HFFc6 (cell line): ENCODE data around the gene SLC12A9. TPM values are rescaled to one million over a fixed set of nuclear protein-coding genes. Genes with fewer than 3 reads are reported as not detected.

ENCODE experiments used
- DNase-seq: peaks from one replicate; pipeline ENCODE4 v3.0.0-alpha.2; 2018
- H3K27ac Mint-ChIP-seq: 2 replicates; pipeline ENCODE4 v1.8.0; 2020; ENCODE audit warnings: mild to moderate bottlenecking, mixed read lengths
- H3K27me3 Mint-ChIP-seq: 2 replicates; pipeline ENCODE4 v1.8.0; 2021; ENCODE audit warnings: mild to moderate bottlenecking, moderate library complexity, mixed read lengths; ENCODE audit not compliant: insufficient read depth
- H3K36me3 Mint-ChIP-seq: 2 replicates; pipeline ENCODE4 v1.8.0; 2021; ENCODE audit warnings: low read depth, mixed read lengths
- H3K4me1 Mint-ChIP-seq: 2 replicates; pipeline ENCODE4 v1.8.0; 2020; ENCODE audit warnings: low read depth, mixed read lengths
- H3K4me3 Mint-ChIP-seq: 2 replicates; pipeline ENCODE4 v1.8.0; 2020; ENCODE audit warnings: mild to moderate bottlenecking, moderate library complexity, mixed read lengths
- H3K9me3 Mint-ChIP-seq: 2 replicates; pipeline ENCODE4 v1.8.0; 2020; ENCODE audit warnings: mild to moderate bottlenecking, mixed read lengths
- total RNA-seq, 6 experiments: library from RNA; stranded (reverse); fragmentation: NEBNext Ultra II Directional; extraction: Animal tissue kit (Norgen Biotek cat#: 25700); gene quantifications; 2 replicates in 1 of 6; 3 replicates in 5 of 6; pipeline ENCODE4 v1.2.3, GENCODE V29; 2021
- TF ChIP-seq, protein P1 (sequence below): fragments of 200-600 bp; sonication (generic); IDR thresholded peaks from 2 replicates; pipeline ENCODE4 v1.5.0; 2021; ENCODE audit warnings: antibody characterized with exemption, mild to moderate bottlenecking

The SLC12A9 gene
- total RNA-seq, 6 experiments from 2014 or later = 19.3 to 26.2 (median 21.7) TPM

DNA sequence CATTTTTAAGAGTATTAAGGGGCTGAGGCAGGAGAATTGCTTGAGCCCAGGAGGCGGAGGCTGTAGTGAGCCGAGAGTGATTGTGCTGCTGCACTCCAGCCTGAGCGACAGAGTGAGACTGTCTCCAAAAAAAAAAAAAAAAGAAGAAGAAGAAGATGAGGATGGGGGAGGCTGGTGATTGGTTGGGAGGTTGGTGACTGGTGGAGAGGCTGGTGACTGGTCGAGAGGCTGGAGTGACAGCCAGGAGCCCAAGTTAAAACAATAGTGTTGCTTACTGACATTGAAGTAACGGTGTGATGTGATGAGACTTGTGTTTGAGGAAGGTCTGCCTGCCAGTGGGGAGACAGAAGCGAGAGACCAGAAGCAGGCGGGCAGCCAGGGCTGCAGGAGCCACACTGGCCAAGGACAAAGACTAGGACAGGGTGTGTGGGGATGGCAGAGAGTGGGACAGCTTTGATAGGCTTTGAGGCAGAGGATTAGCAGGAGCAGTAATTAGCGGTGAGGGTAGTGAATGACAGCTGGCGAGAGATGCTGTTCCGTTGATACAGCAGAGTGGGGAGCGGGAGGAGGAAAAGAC is 27.3 kb downstream of the SLC12A9 start:
- TF ChIP-seq, protein P1, sequence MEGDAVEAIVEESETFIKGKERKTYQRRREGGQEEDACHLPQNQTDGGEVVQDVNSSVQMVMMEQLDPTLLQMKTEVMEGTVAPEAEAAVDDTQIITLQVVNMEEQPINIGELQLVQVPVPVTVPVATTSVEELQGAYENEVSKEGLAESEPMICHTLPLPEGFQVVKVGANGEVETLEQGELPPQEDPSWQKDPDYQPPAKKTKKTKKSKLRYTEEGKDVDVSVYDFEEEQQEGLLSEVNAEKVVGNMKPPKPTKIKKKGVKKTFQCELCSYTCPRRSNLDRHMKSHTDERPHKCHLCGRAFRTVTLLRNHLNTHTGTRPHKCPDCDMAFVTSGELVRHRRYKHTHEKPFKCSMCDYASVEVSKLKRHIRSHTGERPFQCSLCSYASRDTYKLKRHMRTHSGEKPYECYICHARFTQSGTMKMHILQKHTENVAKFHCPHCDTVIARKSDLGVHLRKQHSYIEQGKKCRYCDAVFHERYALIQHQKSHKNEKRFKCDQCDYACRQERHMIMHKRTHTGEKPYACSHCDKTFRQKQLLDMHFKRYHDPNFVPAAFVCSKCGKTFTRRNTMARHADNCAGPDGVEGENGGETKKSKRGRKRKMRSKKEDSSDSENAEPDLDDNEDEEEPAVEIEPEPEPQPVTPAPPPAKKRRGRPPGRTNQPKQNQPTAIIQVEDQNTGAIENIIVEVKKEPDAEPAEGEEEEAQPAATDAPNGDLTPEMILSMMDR = no peak
- peak overlapping the region; percentile 12; the same call in 1 of the 2 replicates for H3K4me3 Mint-ChIP-seq
- peaks cover 2% of the 10 kb centered on the region; the same call in 1 of the 2 replicates for H3K9me3 Mint-ChIP-seq
- H3K4me1 Mint-ChIP-seq = peaks cover 43% of the 10 kb centered on the region
- DNase-seq = no peak
- peaks cover 15% of the 10 kb centered on the region for H3K27me3 Mint-ChIP-seq
- peak overlapping the region; percentile 61 for H3K27ac Mint-ChIP-seq
- H3K36me3 Mint-ChIP-seq = peaks cover 61% of the 10 kb centered on the region

DNA sequence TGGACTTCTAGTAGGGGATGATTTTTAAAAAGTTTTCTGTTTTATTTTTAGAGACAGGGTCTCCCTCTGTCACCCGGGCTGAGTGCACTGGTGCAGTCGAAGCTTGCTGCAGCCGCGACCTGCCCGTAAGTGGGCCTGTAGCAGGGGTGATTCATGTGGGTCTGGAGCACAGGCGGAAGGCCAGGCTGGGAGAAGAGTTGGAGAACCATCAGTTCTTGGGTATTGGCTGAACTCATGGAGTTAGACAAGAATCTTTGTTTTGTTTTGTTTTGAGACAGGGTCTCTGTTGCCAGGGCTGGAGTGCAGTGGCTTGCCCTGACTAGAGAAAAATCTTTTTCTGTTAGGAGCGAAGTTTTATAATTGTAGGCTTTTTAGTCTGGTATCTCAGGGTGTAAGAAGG is 28.1 kb downstream of the SLC12A9 start:
- H3K27ac Mint-ChIP-seq = peak overlapping the region; percentile 45; the same call in 1 of the 2 replicates
- no peak for DNase-seq
- H3K27me3 Mint-ChIP-seq = peaks cover 8% of the 10 kb centered on the region
- H3K36me3 Mint-ChIP-seq = peaks cover 61% of the 10 kb centered on the region
- peaks cover 38% of the 10 kb centered on the region for H3K4me1 Mint-ChIP-seq
- H3K9me3 Mint-ChIP-seq = no peaks in the 10 kb centered on the region
- no peak overlapping the region; the same call in 1 of the 2 replicates for H3K4me3 Mint-ChIP-seq
- TF ChIP-seq, protein P1 = no peak

DNA sequence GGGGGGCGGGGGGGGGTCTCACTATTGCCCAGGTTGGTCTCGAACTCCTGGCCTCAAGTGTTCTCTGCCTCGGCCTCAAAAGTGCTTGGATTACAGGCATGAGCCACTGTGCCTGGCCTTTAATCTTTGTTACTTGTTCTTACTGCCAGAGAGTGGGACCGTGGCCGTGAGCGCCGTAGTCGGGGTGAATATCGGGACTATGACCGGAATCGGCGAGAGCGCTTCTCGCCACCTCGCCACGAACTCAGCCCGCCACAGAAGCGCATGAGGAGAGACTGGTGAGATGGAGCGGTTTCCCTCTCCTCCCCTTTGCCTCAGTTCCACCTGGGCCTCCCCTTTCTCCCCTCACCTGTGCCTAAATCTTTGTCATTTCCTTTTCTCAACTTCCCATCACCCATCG is 28.6 kb downstream of the SLC12A9 start:
- TF ChIP-seq, protein P1 = no peak
- Mint-ChIP-seq H3K36me3 (peaks cover 63% of the 10 kb centered on the region), H3K27me3 (peaks cover 8% of the 10 kb centered on the region), H3K9me3 (no peaks in the 10 kb centered on the region), H3K4me3 (no peak overlapping the region), H3K27ac (peak overlapping the region; percentile 36; the same call in 1 of the 2 replicates), H3K4me1 (peaks cover 33% of the 10 kb centered on the region)
- DNase-seq = no peak

DNA sequence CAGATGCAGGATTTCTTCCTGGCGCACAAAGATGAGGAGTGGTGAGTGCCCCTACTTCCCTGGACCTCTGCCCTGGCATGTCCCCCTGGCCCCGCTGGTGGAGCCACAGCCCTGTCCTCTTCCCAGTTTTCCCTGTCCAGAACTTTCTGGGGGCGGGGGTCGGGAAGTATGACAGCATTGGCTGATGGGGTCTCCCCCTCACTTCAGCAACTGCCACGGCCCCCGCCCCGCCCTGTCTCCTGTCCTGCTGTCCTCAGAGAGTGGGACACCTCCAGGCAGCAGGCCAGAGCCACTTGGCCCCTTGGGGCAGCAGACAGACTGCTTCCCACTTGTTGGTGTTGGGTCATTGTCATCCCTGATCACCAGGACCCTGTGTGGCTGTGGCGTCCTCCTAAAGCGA is 29.7 kb downstream of the SLC12A9 start:
- H3K4me1 Mint-ChIP-seq = peaks cover 26% of the 10 kb centered on the region
- H3K27me3 Mint-ChIP-seq = peaks cover 8% of the 10 kb centered on the region
- TF ChIP-seq, protein P1 = no peak
- H3K4me3 Mint-ChIP-seq = no peak overlapping the region
- peaks cover 66% of the 10 kb centered on the region for H3K36me3 Mint-ChIP-seq
- H3K27ac Mint-ChIP-seq = no peak overlapping the region
- no peak for DNase-seq
- no peaks in the 10 kb centered on the region for H3K9me3 Mint-ChIP-seq

DNA sequence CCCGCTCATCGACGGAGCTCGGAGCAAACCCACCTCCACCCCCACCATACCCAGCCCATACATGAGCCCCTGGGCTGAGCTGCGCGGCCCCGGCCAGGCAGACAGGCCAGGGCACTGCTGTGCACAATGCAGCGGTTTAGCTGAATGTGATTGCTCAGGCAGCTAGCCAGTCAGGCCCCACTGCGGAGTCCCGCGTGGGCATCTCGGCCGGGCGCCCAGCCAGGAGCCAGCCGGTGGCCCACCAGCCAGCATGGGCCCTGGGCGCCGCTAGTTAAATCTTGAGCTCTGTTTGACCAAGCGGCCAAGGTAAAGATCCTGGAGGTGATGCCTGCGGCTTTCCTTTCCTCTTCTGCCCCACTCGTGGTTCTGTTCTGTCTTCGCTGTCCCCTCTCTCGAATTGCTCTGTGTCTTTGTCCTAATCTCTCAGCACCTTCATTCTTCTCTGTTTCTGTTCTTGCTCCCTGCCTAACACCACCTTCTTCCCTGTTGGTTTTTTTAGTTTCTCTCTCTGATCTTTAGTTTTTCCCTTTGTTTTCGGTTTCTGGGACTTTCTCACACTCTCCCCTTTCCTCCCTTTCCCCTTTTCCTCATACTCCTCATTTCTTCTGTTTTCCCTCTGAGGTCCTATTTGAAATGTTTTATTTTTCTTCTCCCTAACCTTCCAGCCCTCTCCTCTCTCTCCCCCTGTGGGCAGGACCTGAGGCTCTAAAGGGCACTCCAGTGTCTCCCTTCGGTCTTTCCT is 30.4 kb downstream of the SLC12A9 start:
- no peak for DNase-seq
- Mint-ChIP-seq H3K27ac (no peak overlapping the region), H3K36me3 (peaks cover 73% of the 10 kb centered on the region), H3K4me3 (no peak overlapping the region), H3K9me3 (no peaks in the 10 kb centered on the region), H3K4me1 (peaks cover 29% of the 10 kb centered on the region), H3K27me3 (peaks cover 8% of the 10 kb centered on the region)
- TF ChIP-seq, protein P1 = no peak
